Calu3 (cell line): ENCODE data around the gene TNP1. TPM values are rescaled to one million over a fixed set of nuclear protein-coding genes. Genes with fewer than 3 reads are reported as not detected.

ENCODE experiments used
- BruUV-seq: library from RNA; stranded (reverse); fragments of 400-500 nt; replicated peaks from 2 replicates; lab custom pipeline; 2021; lab: Mats Ljungman, UMichigan
- CTCF ChIA-PET: fragments of 300-600 bp; sonication (Branson Sonifier 250); formaldehyde crosslinking; loops from one replicate; lab custom pipeline; 2022; ENCODE audit warnings: antibody characterized with exemption; lab: Charles Lee
- DNase-seq: peaks from one replicate; pipeline ENCODE4 v3.0.0; 2022
- H3K27ac Mint-ChIP-seq: one replicate; pipeline ENCODE4 v1.8.0; 2022; ENCODE audit warnings: mixed read lengths; ENCODE audit not compliant: unreplicated experiment
- H3K27me3 Mint-ChIP-seq: one replicate; pipeline ENCODE4 v1.8.0; 2022; ENCODE audit warnings: mixed read lengths; ENCODE audit not compliant: unreplicated experiment
- H3K36me3 Mint-ChIP-seq: one replicate; pipeline ENCODE4 v1.8.0; 2022; ENCODE audit warnings: mild to moderate bottlenecking, moderate library complexity, mixed read lengths; ENCODE audit not compliant: insufficient read depth, unreplicated experiment
- H3K4me1 Mint-ChIP-seq: one replicate; pipeline ENCODE4 v1.8.0; 2022; ENCODE audit warnings: mild to moderate bottlenecking, low read depth, mixed read lengths; ENCODE audit not compliant: unreplicated experiment
- H3K4me3 Mint-ChIP-seq: one replicate; pipeline ENCODE4 v1.8.0; 2022; ENCODE audit warnings: mild to moderate bottlenecking, low read depth, moderate library complexity, mixed read lengths; ENCODE audit not compliant: unreplicated experiment
- H3K9me3 Mint-ChIP-seq: one replicate; pipeline ENCODE4 v1.8.0; 2022; ENCODE audit warnings: low read depth, mixed read lengths; ENCODE audit not compliant: unreplicated experiment
- intact Hi-C: fragments of 100-400 bp; cut with micrococcal nuclease; formaldehyde crosslinking; loops from one replicate; pipeline ENCODE4 v1.10.0; 2022; ENCODE audit not compliant: unreplicated experiment
- total RNA-seq: library from RNA; stranded (reverse); gene quantifications from 2 replicates; pipeline ENCODE4 v1.2.3, GENCODE V29; 2022
- TF ChIP-seq, protein P1 (sequence below): fragments of 200-600 bp; IDR thresholded peaks from one replicate; pipeline ENCODE4 v1.8.0; 2022; ENCODE audit warnings: antibody characterized with exemption; ENCODE audit not compliant: unreplicated experiment

TNP1 gene
- total RNA-seq, 1 experiment from 2014 or later = not detected

DNA sequence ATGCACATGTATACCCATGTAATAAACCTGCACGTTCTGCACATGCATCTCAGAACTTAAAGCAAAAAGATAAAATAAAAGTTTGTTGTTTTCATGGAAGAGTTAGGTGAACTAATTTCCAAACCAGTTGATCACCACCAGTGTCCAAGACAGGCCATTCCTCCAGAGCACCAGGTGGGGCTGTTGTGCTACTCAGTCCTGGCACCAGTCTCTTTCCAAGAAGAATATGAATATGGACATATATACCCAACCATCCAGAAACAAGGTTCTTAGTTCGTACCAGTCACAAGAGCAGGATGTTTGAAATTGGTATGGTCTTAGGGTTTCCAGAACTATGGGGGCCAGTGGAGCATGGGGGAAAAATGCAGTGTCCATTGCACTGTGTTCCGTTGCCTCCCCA, 17.2 kb upstream of the TNP1 start:
- no peaks in the 10 kb centered on the region for H3K36me3 Mint-ChIP-seq
- DNase-seq = no peak
- no peak overlapping the region for H3K4me3 Mint-ChIP-seq
- no TSS peak for BruUV-seq
- intact Hi-C loops = no loop called here
- CTCF ChIA-PET = no interaction called here
- no peak overlapping the region for H3K27ac Mint-ChIP-seq
- H3K27me3 Mint-ChIP-seq = no peaks in the 10 kb centered on the region
- TF ChIP-seq, protein P1, sequence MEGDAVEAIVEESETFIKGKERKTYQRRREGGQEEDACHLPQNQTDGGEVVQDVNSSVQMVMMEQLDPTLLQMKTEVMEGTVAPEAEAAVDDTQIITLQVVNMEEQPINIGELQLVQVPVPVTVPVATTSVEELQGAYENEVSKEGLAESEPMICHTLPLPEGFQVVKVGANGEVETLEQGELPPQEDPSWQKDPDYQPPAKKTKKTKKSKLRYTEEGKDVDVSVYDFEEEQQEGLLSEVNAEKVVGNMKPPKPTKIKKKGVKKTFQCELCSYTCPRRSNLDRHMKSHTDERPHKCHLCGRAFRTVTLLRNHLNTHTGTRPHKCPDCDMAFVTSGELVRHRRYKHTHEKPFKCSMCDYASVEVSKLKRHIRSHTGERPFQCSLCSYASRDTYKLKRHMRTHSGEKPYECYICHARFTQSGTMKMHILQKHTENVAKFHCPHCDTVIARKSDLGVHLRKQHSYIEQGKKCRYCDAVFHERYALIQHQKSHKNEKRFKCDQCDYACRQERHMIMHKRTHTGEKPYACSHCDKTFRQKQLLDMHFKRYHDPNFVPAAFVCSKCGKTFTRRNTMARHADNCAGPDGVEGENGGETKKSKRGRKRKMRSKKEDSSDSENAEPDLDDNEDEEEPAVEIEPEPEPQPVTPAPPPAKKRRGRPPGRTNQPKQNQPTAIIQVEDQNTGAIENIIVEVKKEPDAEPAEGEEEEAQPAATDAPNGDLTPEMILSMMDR = no peak
- no peaks in the 10 kb centered on the region for H3K9me3 Mint-ChIP-seq
- no peaks in the 10 kb centered on the region for H3K4me1 Mint-ChIP-seq

DNA sequence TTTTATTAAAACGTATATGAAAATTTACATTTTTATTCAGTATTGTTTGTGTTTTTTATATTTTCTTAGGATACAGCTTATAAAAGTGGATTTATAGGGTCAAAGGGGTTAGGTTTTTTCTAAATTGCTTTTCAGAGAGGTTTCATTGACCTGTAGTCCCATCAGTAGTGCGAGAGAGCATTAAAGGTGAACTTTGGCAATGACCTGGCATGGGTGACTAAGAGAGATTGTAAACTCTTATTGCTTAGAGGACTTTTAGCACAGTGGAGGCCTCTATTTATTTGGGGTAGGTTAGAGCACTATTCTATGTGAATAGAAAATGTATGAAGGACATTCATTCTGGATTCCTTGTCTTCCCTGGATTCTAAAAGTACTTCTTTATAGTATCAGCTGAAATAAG, 16.0 kb upstream of the TNP1 start:
- intact Hi-C loops = no loop called here
- TF ChIP-seq, protein P1 = no peak
- no peaks in the 10 kb centered on the region for H3K9me3 Mint-ChIP-seq
- BruUV-seq = no TSS peak
- no peaks in the 10 kb centered on the region for H3K27me3 Mint-ChIP-seq
- CTCF ChIA-PET = no interaction called here
- peaks cover 9% of the 10 kb centered on the region for H3K4me1 Mint-ChIP-seq
- no peak overlapping the region for H3K4me3 Mint-ChIP-seq
- DNase-seq = no peak
- no peaks in the 10 kb centered on the region for H3K36me3 Mint-ChIP-seq
- no peak overlapping the region for H3K27ac Mint-ChIP-seq

DNA sequence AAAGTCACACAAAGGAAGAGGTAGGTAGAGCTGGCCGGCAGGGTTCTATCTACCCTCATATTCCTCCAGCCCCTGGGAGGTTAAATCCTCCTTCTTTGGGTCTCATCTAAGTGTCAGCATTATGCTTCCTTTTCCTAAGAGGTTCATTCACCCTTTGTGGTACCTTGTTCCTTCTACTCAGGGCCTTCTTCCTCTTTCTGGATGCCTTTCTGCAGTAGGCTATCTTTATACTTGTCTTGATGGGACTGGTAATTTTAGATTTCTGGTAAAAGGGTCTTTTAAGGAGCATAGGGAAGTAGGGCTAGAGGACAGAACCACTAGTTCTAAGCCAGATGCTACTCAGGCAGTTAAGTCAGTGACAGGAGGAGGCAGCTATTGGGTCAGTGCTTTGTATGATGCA, 13.7 kb upstream of the TNP1 start:
- H3K36me3 Mint-ChIP-seq = no peaks in the 10 kb centered on the region
- no TSS peak for BruUV-seq
- H3K4me1 Mint-ChIP-seq = peaks cover 9% of the 10 kb centered on the region
- no peak for DNase-seq
- no peaks in the 10 kb centered on the region for H3K9me3 Mint-ChIP-seq
- CTCF ChIA-PET = no interaction called here
- intact Hi-C loops = no loop called here
- no peaks in the 10 kb centered on the region for H3K27me3 Mint-ChIP-seq
- no peak overlapping the region for H3K4me3 Mint-ChIP-seq
- H3K27ac Mint-ChIP-seq = no peak overlapping the region
- TF ChIP-seq, protein P1 = no peak

DNA sequence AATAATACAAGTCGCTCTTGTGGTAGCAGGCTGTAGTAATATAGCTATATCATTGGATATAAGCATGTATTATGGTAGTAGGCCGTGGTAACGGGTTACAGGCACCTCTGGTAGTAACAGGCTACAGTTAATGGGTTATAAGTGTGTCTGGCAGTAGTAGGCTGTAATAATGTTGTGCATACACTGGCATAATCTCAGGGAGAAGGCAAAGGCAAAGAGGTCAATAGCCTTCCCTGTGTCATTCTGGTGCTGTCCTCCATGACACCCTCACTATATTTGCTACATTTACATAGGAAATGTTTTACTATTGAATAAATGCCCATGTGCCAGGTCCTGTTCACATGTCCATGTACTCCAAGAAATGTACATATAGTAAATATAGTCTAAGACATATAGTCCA, 12.8 kb upstream of the TNP1 start:
- intact Hi-C loops = no loop called here
- no peak overlapping the region for H3K27ac Mint-ChIP-seq
- DNase-seq = no peak

More for the DNA sequence above, 12.8 kb upstream of the TNP1 start:
- Mint-ChIP-seq H3K36me3 (no peaks in the 10 kb centered on the region), H3K4me3 (no peak overlapping the region), H3K9me3 (peaks cover under 1% of the 10 kb centered on the region), H3K27me3 (no peaks in the 10 kb centered on the region), H3K4me1 (peaks cover 9% of the 10 kb centered on the region)
- CTCF ChIA-PET = no interaction called here
- BruUV-seq = no TSS peak
- TF ChIP-seq, protein P1 = no peak
